Peyer's patch (tissue), 4 donors: Measurements from ENCODE around the gene HVCN1.

Source experiments
- CTCF ChIP-seq, 6 experiments: fragments of 450-650 bp in 4 of 6; fragments of 200-600 bp in 2 of 6; sonication (generic) in 1 of 6; IDR thresholded peaks; one replicate each; pipeline ENCODE4 v1.5.1; 2017 to 2019; ENCODE audit warnings: antibody characterized with exemption in 6 of 6, mild to moderate bottlenecking in 3 of 6, moderate library complexity in 1 of 6
- POLR2A ChIP-seq, 2 donors: fragments of 450-650 bp; IDR thresholded peaks; one replicate each; pipeline ENCODE4 v1.5.1; 2017; ENCODE audit warnings: antibody characterized with exemption in 2 of 2, mild to moderate bottlenecking in 2 of 2, moderate library complexity in 2 of 2

- TF ChIP-seq POLR2A (IDR thresholded peaks at IDR 0.05) (no peak), CTCF (IDR thresholded peaks at IDR 0.05) (no peak)
Observed at GRCh38 chr12:110670161-110670701, 18.7 kb downstream of the HVCN1 start.
